Neural cell (in vitro differentiated cells): ENCODE data around the gene LIM2. TPM values are rescaled to one million over a fixed set of nuclear protein-coding genes. Genes with fewer than 3 reads are reported as not detected.
"Not testable (repeated sequence)": the region's sequence is repeated elsewhere in the genome, so short reads cannot be mapped to it uniquely, and the experiment has no call there.

Experiments
- H2AFZ ChIP-seq: fragments of 200-600, 300-800 bp; sonication (generic), shearing (Covaris generic); 2 replicates; pipeline ENCODE4 v1.6.0; 2014; ENCODE audit warnings: low read depth, mild to moderate bottlenecking, antibody characterized with exemption, low read length, moderate library complexity
- H3F3A ChIP-seq: fragments of 200-600 bp; shearing (Covaris generic); 2 replicates; pipeline ENCODE4 v1.6.1; 2016; ENCODE audit warnings: mild to moderate bottlenecking, moderate library complexity, mixed read lengths, antibody characterized with exemption, low read length; ENCODE audit not compliant: insufficient read depth, poor library complexity, severe bottlenecking
- H3K27ac ChIP-seq: fragments of 200-600, 300-800 bp; sonication (generic), shearing (Covaris generic); 2 replicates; pipeline ENCODE4 v1.5.1; 2014; ENCODE audit warnings: mild to moderate bottlenecking, low read length, moderate library complexity
- H3K27me3 ChIP-seq: fragments of 300-800, 200-600 bp; sonication (generic), shearing (Covaris generic); 2 replicates; pipeline ENCODE4 v1.6.0; 2014; ENCODE audit warnings: mild to moderate bottlenecking, low read depth, low read length, moderate library complexity; ENCODE audit not compliant: insufficient read depth
- H3K36me3 ChIP-seq: fragments of 300-800, 200-600 bp; sonication (generic), shearing (Covaris generic); 2 replicates; pipeline ENCODE4 v1.5.1; 2014; ENCODE audit warnings: mild to moderate bottlenecking, antibody characterized with exemption, low read length, moderate library complexity; ENCODE audit not compliant: insufficient read depth
- H3K4me2 ChIP-seq: fragments of 300-800, 200-600 bp; sonication (generic), shearing (Covaris generic); 2 replicates; pipeline ENCODE4 v1.6.0; 2014; ENCODE audit warnings: mild to moderate bottlenecking, low read length
- H3K4me3 ChIP-seq: fragments of 300-800, 200-600 bp; sonication (generic), shearing (Covaris generic); 2 replicates; pipeline ENCODE4 v1.5.1; 2014; ENCODE audit warnings: mild to moderate bottlenecking, low read length, moderate library complexity
- H3K79me2 ChIP-seq: fragments of 200-600 bp; shearing (Covaris generic); replicated peaks from 2 replicates; pipeline ENCODE4 v1.6.0; 2014; ENCODE audit warnings: mild to moderate bottlenecking, low read length, moderate library complexity; ENCODE audit not compliant: insufficient read depth
- H3K9ac ChIP-seq: fragments of 300-800, 200-600 bp; sonication (generic), shearing (Covaris generic); 2 replicates; pipeline ENCODE4 v1.6.1; 2016; ENCODE audit warnings: mild to moderate bottlenecking, low read length, mixed read lengths
- H3K9me2 ChIP-seq: fragments of 200-600 bp; shearing (Covaris generic); 2 replicates; pipeline ENCODE4 v1.6.1; 2016; ENCODE audit warnings: mild to moderate bottlenecking, low read length, mixed read lengths; ENCODE audit not compliant: insufficient read depth
- H3K9me3 ChIP-seq: fragments of 200-600, 300-800 bp; sonication (generic), shearing (Covaris generic); 2 replicates; pipeline ENCODE4 v1.6.1; 2016; ENCODE audit warnings: mild to moderate bottlenecking, mixed run types, low read length, moderate library complexity, mixed read lengths
- H4K20me1 ChIP-seq: fragments of 200-600 bp; shearing (Covaris generic); 2 replicates; pipeline ENCODE4 v1.6.1; 2016; ENCODE audit warnings: mild to moderate bottlenecking, mixed run types; ENCODE audit not compliant: insufficient read depth
- EP300 ChIP-seq: fragments of 450-650 bp; conservative IDR thresholded peaks from 2 replicates; pipeline ENCODE4 v1.6.1; 2014; ENCODE audit warnings: antibody characterized with exemption, mild to moderate bottlenecking, moderate library complexity; ENCODE audit not compliant: poor library complexity, severe bottlenecking
- EZH2 ChIP-seq: fragments of 200-600, 300-800 bp; shearing (Covaris generic), sonication (generic); IDR thresholded peaks from 2 replicates; pipeline ENCODE4 v1.6.1; 2014; ENCODE audit warnings: antibody characterized with exemption, low read length, borderline replicate concordance, mild to moderate bottlenecking; ENCODE audit not compliant: insufficient read depth, poor library complexity, severe bottlenecking
- MXI1 ChIP-seq: fragments of 450-650 bp; conservative IDR thresholded peaks from 2 replicates; pipeline ENCODE4 v1.6.1; 2014; ENCODE audit warnings: antibody characterized with exemption, mild to moderate bottlenecking; ENCODE audit not compliant: poor library complexity, severe bottlenecking
- POLR2AphosphoS5 ChIP-seq: IDR thresholded peaks from 2 replicates; pipeline ENCODE4 v1.6.1; 2012
- RAD21 ChIP-seq: fragments of 450-650 bp; conservative IDR thresholded peaks from 2 replicates; pipeline ENCODE4 v1.6.1; 2014; ENCODE audit warnings: antibody characterized with exemption, mild to moderate bottlenecking, moderate library complexity
- REST ChIP-seq: IDR thresholded peaks from 2 replicates; pipeline ENCODE4 v1.6.1; 2012; ENCODE audit warnings: borderline replicate concordance
- SMC3 ChIP-seq: fragments of 450-650 bp; conservative IDR thresholded peaks from 2 replicates; pipeline ENCODE4 v1.6.1; 2014; ENCODE audit warnings: antibody characterized with exemption, mild to moderate bottlenecking, moderate library complexity; ENCODE audit not compliant: poor library complexity
- TAF1 ChIP-seq: IDR thresholded peaks from 2 replicates; pipeline ENCODE4 v1.6.1; 2012; ENCODE audit warnings: low read depth
- polyA plus RNA-seq: library from polyadenylated mRNA; depleted of rRNA; stranded (reverse); fragments of >200 nt; gene quantifications from 2 replicates; pipeline ENCODE4 v1.2.3, GENCODE V29; 2014

The LIM2 gene
- polyA plus RNA-seq, 1 donor from 2014 or later: not detected

- Histone ChIP-seq H3K27ac (no peak within 1 kb of the TSS), H3K9ac (no peak within 1 kb of the TSS), H3K4me3 (no peak within 1 kb of the TSS)
Measured at GRCh38 chr19:51417107-51417809, 29.5 kb upstream of the LIM2 start, which contains the start of gene SIGLEC10. SIGLEC10 (minus strand) TSS chr19:51417642; CDS start chr19:51417581, 61 bp downstream.

GRCh38 chr19:51416422-51416821 is 28.6 kb upstream of the LIM2 start:
- H3K9ac ChIP-seq, H3K9me3 ChIP-seq, H3F3A ChIP-seq, H2AFZ ChIP-seq, H3K4me3 ChIP-seq, H3K4me2 ChIP-seq, H3K9me2 ChIP-seq, H4K20me1 ChIP-seq, H3K79me2 ChIP-seq, H3K36me3 ChIP-seq, H3K27ac ChIP-seq, H3K27me3 ChIP-seq: not testable (repeated sequence)

More at GRCh38 chr19:51417107-51417809, 29.5 kb upstream of the LIM2 start, which contains the start of gene SIGLEC10:
- Histone ChIP-seq H3F3A (no peaks in the 10 kb centered on the region), H3K79me2 (no peaks in the 10 kb centered on the region), H3K36me3 (no peaks in the 10 kb centered on the region), H3K9me3 (no peaks in the 10 kb centered on the region), H3K4me2 (no peak within 1 kb of the TSS), H3K9me2 (no peaks in the 10 kb centered on the region), H4K20me1 (no peaks in the 10 kb centered on the region), H3K27me3 (no peaks in the 10 kb centered on the region), H2AFZ (no peak within 1 kb of the TSS)
- TF ChIP-seq EZH2 (no peak), TAF1 (no peak), REST (no peak), RAD21 (no peak), EP300 (no peak), MXI1 (no peak)

- no peaks in the 10 kb centered on the region for H3K79me2 ChIP-seq
- no peaks in the 10 kb centered on the region for H3F3A ChIP-seq
- H3K36me3 ChIP-seq: no peaks in the 10 kb centered on the region
- no peaks in the 10 kb centered on the region for H3K9me3 ChIP-seq
- no peak overlapping the region for H3K4me2 ChIP-seq
- H3K27me3 ChIP-seq: no peaks in the 10 kb centered on the region
- no peak overlapping the region for H3K4me3 ChIP-seq
- H3K9me2 ChIP-seq: no peaks in the 10 kb centered on the region
- no peak overlapping the region for H3K27ac ChIP-seq
- no peak for TF ChIP-seq TAF1
- no peak for TF ChIP-seq EP300
- no peak for TF ChIP-seq SMC3
- TF ChIP-seq POLR2AphosphoS5: no peak
- no peak for TF ChIP-seq RAD21
- H4K20me1 ChIP-seq: no peaks in the 10 kb centered on the region
- no peak overlapping the region for H3K9ac ChIP-seq
- H2AFZ ChIP-seq: no peak overlapping the region
Measured at GRCh38 chr19:51415187-51415586, 27.4 kb upstream of the LIM2 start.
